ENCODE results near the gene MZT1. TPM values are rescaled to one million over a fixed set of nuclear protein-coding genes. Genes with fewer than 3 reads are reported as not detected.

MZT1 gene
- 21.2 and 22.8 TPM in 2 replicates for total RNA-seq

GRCh38 chr13:72727417-72728289 is at the start of gene MZT1, which contains the start of gene BORA:
Gene MZT1, minus strand, starts transcription at chr13:72727629. Its CDS starts 27 bp downstream, at chr13:72727602.
Gene BORA, plus strand, starts transcription at chr13:72727923. Its CDS starts 1,018 bp downstream, at chr13:72728941.
- intact Hi-C loops (cut with micrococcal nuclease) = loop anchor here (1.0 to 10.0 kb wide), 12 partner anchors 9 to 1561 kb away; partner anchors contain the start of genes DIS3 and KLF12
- H3K27me3 Mint-ChIP-seq (ENCODE audit: insufficient read depth) = no peaks in the 10 kb centered on the region
- H3K4me3 Mint-ChIP-seq = peak within 1 kb of the TSS; percentile 99

GRCh38 chr13:72774019-72774418 is 46.6 kb upstream of the MZT1 start:
- H3K27me3 Mint-ChIP-seq (ENCODE audit: insufficient read depth) = no peaks in the 10 kb centered on the region
- H3K4me3 Mint-ChIP-seq = no peak overlapping the region
- no peaks in the 10 kb centered on the region for H3K9me3 Mint-ChIP-seq
- no peak for DNase-seq (ENCODE audit: low spot score)
- H3K27ac Mint-ChIP-seq = no peak overlapping the region
- intact Hi-C loops (cut with micrococcal nuclease) = no loop called here
- peaks cover 31% of the 10 kb centered on the region for H3K4me1 Mint-ChIP-seq (ENCODE audit: low read depth)
- H3K36me3 Mint-ChIP-seq (ENCODE audit: low read depth) = peaks cover 60% of the 10 kb centered on the region

More at GRCh38 chr13:72727417-72728289, at the start of gene MZT1, which contains the start of gene BORA:
- DNase-seq (ENCODE audit: low spot score) = peak; percentile 97
- Mint-ChIP-seq H3K27ac (peak within 1 kb of the TSS; percentile 97), H3K36me3 (ENCODE audit: low read depth) (peaks cover 30% of the 10 kb centered on the region), H3K4me1 (ENCODE audit: low read depth) (peaks cover 70% of the 10 kb centered on the region), H3K9me3 (no peaks in the 10 kb centered on the region)

GRCh38 chr13:72763411-72763810 is 36.0 kb upstream of the MZT1 start:
- Mint-ChIP-seq H3K4me3 (no peak overlapping the region), H3K27ac (no peak overlapping the region), H3K27me3 (ENCODE audit: insufficient read depth) (no peaks in the 10 kb centered on the region), H3K4me1 (ENCODE audit: low read depth) (peaks cover 9% of the 10 kb centered on the region), H3K36me3 (ENCODE audit: low read depth) (peaks cover 62% of the 10 kb centered on the region), H3K9me3 (no peaks in the 10 kb centered on the region)
- intact Hi-C loops (cut with micrococcal nuclease) = no loop called here
- no peak for DNase-seq (ENCODE audit: low spot score)

GRCh38 chr13:72760189-72760588 is 32.8 kb upstream of the MZT1 start:
- no peaks in the 10 kb centered on the region for H3K27me3 Mint-ChIP-seq (ENCODE audit: insufficient read depth)
- intact Hi-C loops (cut with micrococcal nuclease) = no loop called here
- H3K9me3 Mint-ChIP-seq = no peaks in the 10 kb centered on the region
- H3K36me3 Mint-ChIP-seq (ENCODE audit: low read depth) = peaks cover 50% of the 10 kb centered on the region
- DNase-seq (ENCODE audit: low spot score) = no peak
- H3K4me1 Mint-ChIP-seq (ENCODE audit: low read depth) = no peaks in the 10 kb centered on the region
- no peak overlapping the region for H3K4me3 Mint-ChIP-seq
- H3K27ac Mint-ChIP-seq = no peak overlapping the region

GRCh38 chr13:72757792-72758535 is 30.5 kb upstream of the MZT1 start:
- Mint-ChIP-seq H3K27ac (no peak overlapping the region), H3K9me3 (no peaks in the 10 kb centered on the region), H3K27me3 (ENCODE audit: insufficient read depth) (no peaks in the 10 kb centered on the region), H3K4me1 (ENCODE audit: low read depth) (no peaks in the 10 kb centered on the region), H3K36me3 (ENCODE audit: low read depth) (peaks cover 39% of the 10 kb centered on the region), H3K4me3 (no peak overlapping the region)
- intact Hi-C loops (cut with micrococcal nuclease) = loop anchor here (2.0 kb wide), 1 partner anchor 23 kb away; the partner anchor contains the start of gene DIS3
- DNase-seq (ENCODE audit: low spot score) = no peak

GRCh38 chr13:72754111-72754510 is 26.7 kb upstream of the MZT1 start:
- Mint-ChIP-seq H3K9me3 (no peaks in the 10 kb centered on the region), H3K36me3 (ENCODE audit: low read depth) (peaks cover 49% of the 10 kb centered on the region), H3K27ac (no peak overlapping the region), H3K27me3 (ENCODE audit: insufficient read depth) (no peaks in the 10 kb centered on the region), H3K4me1 (ENCODE audit: low read depth) (no peaks in the 10 kb centered on the region), H3K4me3 (no peak overlapping the region)
- DNase-seq (ENCODE audit: low spot score) = no peak
- intact Hi-C loops (cut with micrococcal nuclease) = no loop called here

GRCh38 chr13:72751220-72751619 is 23.8 kb upstream of the MZT1 start:
- Mint-ChIP-seq H3K27me3 (ENCODE audit: insufficient read depth) (no peaks in the 10 kb centered on the region), H3K4me1 (ENCODE audit: low read depth) (peaks cover 19% of the 10 kb centered on the region), H3K27ac (no peak overlapping the region), H3K36me3 (ENCODE audit: low read depth) (peaks cover 55% of the 10 kb centered on the region), H3K9me3 (no peaks in the 10 kb centered on the region), H3K4me3 (no peak overlapping the region)
- intact Hi-C loops (cut with micrococcal nuclease) = no loop called here
- DNase-seq (ENCODE audit: low spot score) = no peak

GRCh38 chr13:72745260-72745659 is 17.8 kb upstream of the MZT1 start:
- intact Hi-C loops (cut with micrococcal nuclease) = no loop called here
- peaks cover 43% of the 10 kb centered on the region for H3K36me3 Mint-ChIP-seq (ENCODE audit: low read depth)

GRCh38 chr13:72740015-72740414 is 12.6 kb upstream of the MZT1 start:
- no peak for DNase-seq (ENCODE audit: low spot score)
- H3K27ac Mint-ChIP-seq = no peak overlapping the region
- intact Hi-C loops (cut with micrococcal nuclease) = no loop called here
- peaks cover 41% of the 10 kb centered on the region for H3K36me3 Mint-ChIP-seq (ENCODE audit: low read depth)
- peaks cover 25% of the 10 kb centered on the region for H3K4me1 Mint-ChIP-seq (ENCODE audit: low read depth)
- no peak overlapping the region for H3K4me3 Mint-ChIP-seq
- no peaks in the 10 kb centered on the region for H3K9me3 Mint-ChIP-seq
- no peaks in the 10 kb centered on the region for H3K27me3 Mint-ChIP-seq (ENCODE audit: insufficient read depth)

More at GRCh38 chr13:72745260-72745659, 17.8 kb upstream of the MZT1 start:
- DNase-seq (ENCODE audit: low spot score) = no peak
- Mint-ChIP-seq H3K27me3 (ENCODE audit: insufficient read depth) (no peaks in the 10 kb centered on the region), H3K4me3 (no peak overlapping the region), H3K27ac (no peak overlapping the region), H3K9me3 (no peaks in the 10 kb centered on the region), H3K4me1 (ENCODE audit: low read depth) (peaks cover 28% of the 10 kb centered on the region)

GRCh38 chr13:72737033-72737432 is 9.6 kb upstream of the MZT1 start:
- intact Hi-C loops (cut with micrococcal nuclease) = no loop called here
- H3K4me3 Mint-ChIP-seq = no peak overlapping the region
- H3K27me3 Mint-ChIP-seq (ENCODE audit: insufficient read depth) = no peaks in the 10 kb centered on the region
- no peak for DNase-seq (ENCODE audit: low spot score)
- peaks cover 32% of the 10 kb centered on the region for H3K4me1 Mint-ChIP-seq (ENCODE audit: low read depth)
- no peaks in the 10 kb centered on the region for H3K9me3 Mint-ChIP-seq
- peaks cover 50% of the 10 kb centered on the region for H3K36me3 Mint-ChIP-seq (ENCODE audit: low read depth)
- H3K27ac Mint-ChIP-seq = no peak overlapping the region

GRCh38 chr13:72728290-72728605 is 819 bp upstream of the MZT1 start:
- H3K4me3 Mint-ChIP-seq = peak overlapping the region; percentile 99
- H3K4me1 Mint-ChIP-seq (ENCODE audit: low read depth) = peaks cover 64% of the 10 kb centered on the region
- no peaks in the 10 kb centered on the region for H3K27me3 Mint-ChIP-seq (ENCODE audit: insufficient read depth)
- peaks cover 28% of the 10 kb centered on the region for H3K36me3 Mint-ChIP-seq (ENCODE audit: low read depth)
- no peaks in the 10 kb centered on the region for H3K9me3 Mint-ChIP-seq
- intact Hi-C loops (cut with micrococcal nuclease) = loop anchor here (1.0 to 10.0 kb wide), 5 partner anchors 8 to 1436 kb away; no protein-coding TSS in a partner anchor
- DNase-seq (ENCODE audit: low spot score) = no peak
- peak overlapping the region; percentile 97 for H3K27ac Mint-ChIP-seq

GRCh38 chr13:72726726-72727416 is 558 bp downstream of the MZT1 start:
- Mint-ChIP-seq H3K4me1 (ENCODE audit: low read depth) (peaks cover 73% of the 10 kb centered on the region), H3K4me3 (peak overlapping the region; percentile 99)

More at GRCh38 chr13:72726726-72727416, 558 bp downstream of the MZT1 start:
- Mint-ChIP-seq H3K9me3 (no peaks in the 10 kb centered on the region), H3K36me3 (ENCODE audit: low read depth) (peaks cover 30% of the 10 kb centered on the region), H3K27me3 (ENCODE audit: insufficient read depth) (no peaks in the 10 kb centered on the region), H3K27ac (peak overlapping the region; percentile 97)
- peak; percentile 37 for DNase-seq (ENCODE audit: low spot score)
- intact Hi-C loops (cut with micrococcal nuclease) = loop anchor here (1.0 to 10.0 kb wide), 11 partner anchors 16 to 1562 kb away; partner anchors contain the start of genes DIS3 and KLF12
